Gastrocnemius medialis (tissue), 4 donors: Measurements from ENCODE around the gene PAQR5.

ENCODE experiments used
- CTCF ChIP-seq, 5 experiments: fragments of 450-650 bp in 3 of 5; fragments of 200-600 bp in 2 of 5; sonication (generic) in 2 of 5; IDR thresholded peaks in 4 of 5; conservative IDR thresholded peaks in 1 of 5; 1 replicate in 4 of 5; 2 replicates in 1 of 5; pipeline ENCODE4 v1.5.1; 2016 to 2019; ENCODE audit warnings: antibody characterized with exemption in 5 of 5, mild to moderate bottlenecking in 3 of 5, moderate library complexity in 3 of 5
- POLR2A ChIP-seq, 2 donors: fragments of 450-650 bp; IDR thresholded peaks; one replicate each; pipeline ENCODE4 v1.6.1; 2017; ENCODE audit warnings: antibody characterized with exemption in 2 of 2, mild to moderate bottlenecking in 2 of 2, moderate library complexity in 2 of 2

- TF ChIP-seq POLR2A (IDR thresholded peaks at IDR 0.05), result no peak
- no peak for TF ChIP-seq CTCF (IDR thresholded peaks at IDR 0.05 in 4 of 5, conservative IDR thresholded peaks at IDR 0.05 in 1 of 5)
Observed at GRCh38 chr15:69279636-69280035, 19.1 kb upstream of the PAQR5 start.
